HG03354 (cell line): ENCODE results near the gene ZNF529.
"Not testable (repeated sequence)": the region's sequence is repeated elsewhere in the genome, so short reads cannot be mapped to it uniquely, and the experiment has no call there.

Experiments used
- ATAC-seq: cut with Tn5 transposase; IDR thresholded peaks from one replicate; pipeline ENCODE4 v1.9.1; 2021; ENCODE audit warnings: mild to moderate bottlenecking; ENCODE audit not compliant: unreplicated experiment, poor library complexity, severe bottlenecking

ZNF529 gene

GRCh38 chr19:36573020-36573894 is at the start of gene ZNF529:
Gene ZNF529, minus strand, starts transcription at chr19:36573292. Its CDS starts 946 bp downstream, at chr19:36572346.
- ATAC-seq = peak; percentile 94

- ATAC-seq = peak; percentile 23
Measured at GRCh38 chr19:36605877-36606478, 32.9 kb upstream of the ZNF529 start.

- ATAC-seq = peak; percentile 76
Measured at GRCh38 chr19:36605101-36605876, 32.2 kb upstream of the ZNF529 start, which contains the start of gene ZNF382. Gene ZNF382, plus strand, starts transcription at chr19:36605313. Its CDS starts 4,602 bp downstream, at chr19:36609915.

DNA sequence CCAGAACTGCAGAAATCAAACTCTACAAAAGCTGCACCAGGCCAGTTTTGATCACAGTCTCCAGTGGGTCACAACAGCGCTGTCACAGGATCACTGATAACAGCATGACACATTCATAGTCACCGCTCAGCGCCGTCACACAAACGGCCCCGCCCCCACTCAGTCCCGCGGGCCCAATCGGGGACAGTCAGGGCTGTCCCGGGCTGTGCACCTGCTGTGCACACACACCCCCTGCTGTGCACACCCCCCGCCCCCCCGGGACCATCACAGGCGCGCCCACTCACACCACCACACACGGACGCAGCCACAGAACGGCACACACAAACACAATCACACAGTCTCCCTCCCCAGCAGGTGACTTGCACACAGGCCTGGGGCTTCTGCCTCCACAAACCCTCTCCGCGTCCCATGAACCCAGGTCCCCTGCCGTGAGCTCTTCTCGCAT is 31.6 kb upstream of the ZNF529 start:
- ATAC-seq = peak; percentile 83

DNA sequence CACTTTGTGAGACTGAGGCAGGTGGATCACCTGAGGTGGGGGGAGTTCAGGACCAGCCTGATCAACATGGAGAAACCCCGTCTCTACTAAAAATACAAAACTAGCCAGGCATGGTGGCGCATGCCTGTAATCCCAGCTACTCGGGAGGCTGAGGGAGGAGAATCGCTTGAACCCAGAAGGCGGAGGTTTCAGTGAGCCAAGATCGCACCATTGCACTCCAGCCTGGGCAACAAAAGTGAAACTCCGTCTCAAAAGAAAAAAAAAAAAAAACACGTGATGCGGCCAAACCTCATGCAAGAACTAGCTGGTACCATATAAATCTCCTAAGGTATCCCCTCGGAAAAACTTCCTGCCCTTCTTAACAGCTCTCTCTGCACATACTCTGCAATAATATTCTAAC is 29.6 kb upstream of the ZNF529 start:
- ATAC-seq = not testable (repeated sequence)

- ATAC-seq = no peak
Measured at GRCh38 chr19:36579255-36579654, 6.2 kb upstream of the ZNF529 start.

- ATAC-seq = no peak
Measured at GRCh38 chr19:36577271-36577996, 4.3 kb upstream of the ZNF529 start.

- ATAC-seq = no peak
Measured at GRCh38 chr19:36574741-36575140, 1.6 kb upstream of the ZNF529 start.

DNA sequence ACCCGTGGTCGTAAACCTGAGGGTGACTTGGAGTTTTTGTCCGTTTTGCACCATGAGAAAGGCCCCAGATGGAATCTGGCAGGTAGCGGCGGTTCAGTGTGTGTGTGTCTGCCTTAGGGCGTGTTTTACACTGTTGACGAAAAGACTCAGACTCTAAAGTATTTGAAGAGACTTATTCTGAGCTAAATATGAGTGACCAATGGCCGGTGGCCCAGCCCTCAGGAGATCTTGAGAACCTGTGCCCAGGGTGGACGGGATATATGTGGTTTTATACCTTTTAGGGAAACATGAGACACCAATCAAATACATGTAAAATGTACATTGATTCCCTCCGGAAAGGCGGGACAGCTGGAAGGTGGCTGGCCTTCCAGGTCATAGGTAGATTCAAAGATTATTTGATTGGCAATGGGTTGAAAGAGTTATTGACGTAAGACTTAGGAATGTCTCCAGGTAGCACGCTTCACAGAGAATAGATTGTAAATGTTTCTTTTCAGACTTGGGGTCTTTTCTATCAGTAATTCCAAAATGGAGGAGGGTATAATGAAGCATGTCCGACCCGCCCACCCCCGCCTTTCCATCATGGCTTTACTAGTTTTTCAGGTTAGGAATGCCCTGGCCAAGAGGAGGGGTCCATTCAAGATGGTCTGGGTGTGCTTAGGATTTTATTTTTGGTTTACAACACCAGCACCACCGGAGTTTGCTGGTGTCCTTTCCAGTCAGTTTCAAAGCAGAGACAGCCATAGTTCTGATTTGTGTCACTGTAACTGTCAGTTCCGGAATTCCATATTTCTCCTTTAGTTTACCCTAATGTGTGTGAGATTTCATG is 1.0 kb upstream of the ZNF529 start:
- no peak for ATAC-seq

GRCh38 chr19:36572593-36573019 is 486 bp downstream of the ZNF529 start:
- ATAC-seq = no peak

GRCh38 chr19:36564391-36564790 is 8.7 kb downstream of the ZNF529 start:
- no peak for ATAC-seq

DNA sequence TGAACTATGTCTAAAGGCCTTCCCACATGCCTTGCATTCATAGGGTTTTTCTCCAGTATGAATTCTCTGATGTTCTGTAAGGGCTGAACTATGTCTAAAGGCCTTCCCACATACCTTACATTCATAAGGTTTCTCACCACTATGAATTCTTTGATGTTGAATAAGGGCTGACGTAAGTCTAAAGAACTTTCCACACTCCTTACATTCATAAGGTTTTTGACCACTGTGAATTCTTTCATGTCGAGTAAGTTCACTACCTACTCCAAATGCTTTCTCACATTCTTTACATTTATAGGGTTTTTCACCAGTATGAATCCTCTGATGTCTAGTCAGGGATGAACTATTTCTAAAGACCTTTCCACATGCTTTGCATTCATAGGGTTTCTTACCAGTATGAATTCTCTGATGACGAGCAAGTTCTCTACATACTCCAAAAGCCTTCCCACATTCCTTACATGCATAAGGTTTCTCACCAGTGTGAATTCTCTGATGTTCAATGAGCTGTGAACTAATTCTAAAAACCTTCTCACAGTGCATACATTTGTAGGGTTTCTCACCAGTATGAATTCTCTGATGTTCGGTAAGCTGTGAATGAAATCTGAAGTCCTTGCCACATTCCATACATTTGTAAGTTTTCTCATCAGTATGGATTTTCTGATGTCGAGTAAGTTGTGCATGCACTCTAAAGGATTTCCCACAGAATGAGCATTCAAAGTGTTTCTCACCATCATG is 25.9 kb downstream of the ZNF529 start:
- no peak for ATAC-seq

DNA sequence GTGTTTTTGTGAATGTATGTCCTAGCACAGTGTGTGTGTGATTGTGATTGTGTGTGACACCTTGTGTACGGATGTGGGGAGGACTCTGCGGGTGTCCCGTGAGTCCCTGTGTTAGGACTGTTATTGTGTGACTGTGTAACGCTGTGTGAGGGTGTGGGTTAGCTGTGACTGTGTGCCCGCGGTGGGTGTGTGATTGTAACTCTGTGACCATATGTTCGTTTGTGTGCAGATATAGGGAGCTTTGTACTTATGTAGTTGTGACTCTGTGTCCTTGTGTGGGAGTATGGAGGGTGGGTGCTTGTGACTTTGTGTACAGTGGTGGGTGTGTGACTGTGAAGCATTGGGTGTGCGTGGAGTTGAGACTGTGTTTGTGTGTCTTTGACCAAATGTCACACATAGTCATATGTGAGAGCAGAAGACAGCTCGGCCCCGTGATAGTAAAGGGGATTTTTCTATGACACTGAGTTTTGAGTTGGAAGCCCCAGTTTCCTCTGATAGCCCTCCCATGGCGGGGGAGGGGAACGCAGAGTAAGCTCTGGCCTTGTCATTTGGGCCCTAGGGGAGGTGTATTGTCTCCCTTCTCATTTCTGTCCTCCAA is 44.1 kb downstream of the ZNF529 start:
- ATAC-seq = peak; percentile 18

GRCh38 chr19:36528194-36528920 is 44.7 kb downstream of the ZNF529 start, which contains the start of gene ZNF260:
Gene ZNF260, minus strand, starts transcription at chr19:36528271. Its CDS starts 13,033 bp downstream, at chr19:36515238.
- peak; percentile 86 for ATAC-seq

DNA sequence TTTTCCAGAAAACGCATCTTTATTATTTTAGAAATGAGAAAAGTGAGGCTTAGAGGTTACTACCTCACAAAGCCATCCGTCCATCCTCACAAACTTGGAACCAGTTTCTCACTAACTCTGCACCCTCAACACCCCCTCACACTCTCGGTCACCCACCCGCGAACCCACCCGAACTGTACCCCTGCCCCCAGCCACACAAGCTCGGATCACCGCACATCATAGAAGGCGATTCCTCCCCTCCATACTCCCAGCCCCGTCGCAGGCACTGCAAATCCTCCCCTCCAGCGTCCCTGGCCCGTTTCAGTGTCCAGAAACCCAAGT is 45.3 kb downstream of the ZNF529 start:
- ATAC-seq = no peak

GRCh38 chr19:36527341-36527740 is 45.8 kb downstream of the ZNF529 start:
- no peak for ATAC-seq

- no peak for ATAC-seq
Measured at GRCh38 chr19:36526581-36526980, 46.5 kb downstream of the ZNF529 start.
